Left ventricle myocardium inferior (tissue), 1 donor: ENCODE measurements around the gene SUCLG2. TPM values are rescaled to one million over a fixed set of nuclear protein-coding genes. Genes with fewer than 3 reads are reported as not detected.
A peak's percentile ranks its signal among the peaks of the same experiment; 100 is the strongest.

Experiments used
- DNase-seq: peaks from one replicate; pipeline ENCODE4 v3.0.0-alpha.2; 2020
- H3K27ac ChIP-seq: fragments of 200-600 bp; replicated peaks from 2 replicates; pipeline ENCODE4 v1.8.0; 2021
- H3K27me3 ChIP-seq: fragments of 200-600 bp; 2 replicates; pipeline ENCODE4 v1.8.0; 2021; ENCODE audit warnings: low read depth
- H3K36me3 ChIP-seq: fragments of 200-600 bp; 2 replicates; pipeline ENCODE4 v1.8.0; 2021
- H3K4me1 ChIP-seq: fragments of 200-600 bp; 2 replicates; pipeline ENCODE4 v1.8.0; 2021
- H3K4me3 ChIP-seq: fragments of 200-600 bp; 2 replicates; pipeline ENCODE4 v1.8.0; 2021; ENCODE audit warnings: mild to moderate bottlenecking, moderate library complexity
- H3K9me3 ChIP-seq: fragments of 200-600 bp; replicated peaks from 2 replicates; pipeline ENCODE4 v1.8.0; 2021
- CTCF ChIP-seq: fragments of 200-600 bp; IDR thresholded peaks from 2 replicates; pipeline ENCODE4 v1.8.0; 2021; ENCODE audit warnings: antibody characterized with exemption, mild to moderate bottlenecking, borderline replicate concordance
- intact Hi-C: fragments of 100-400 bp; cut with micrococcal nuclease; formaldehyde crosslinking; loops from one replicate; pipeline ENCODE4 v1.11.0; 2022
- total RNA-seq: library from RNA; stranded (reverse); fragmentation: NEBNext Ultra II Directional; extraction: Animal tissue kit (Norgen Biotek cat#: 25700); gene quantifications from one replicate; pipeline ENCODE4 v1.2.1, GENCODE V29; 2021
- donor health status: DM: no; HTN: yes; CAD: no; lungs with severe emphysema.

Gene SUCLG2
- total RNA-seq, 1 donor from 2014 or later: 100 TPM

- intact Hi-C loops: no loop called here
- TF ChIP-seq CTCF: no peak
- no peak for DNase-seq
- H3K36me3 ChIP-seq: no peaks in the 10 kb centered on the region
- H3K4me1 ChIP-seq: peaks cover 81% of the 10 kb centered on the region
- no peaks in the 10 kb centered on the region for H3K27me3 ChIP-seq
- no peak overlapping the region for H3K4me3 ChIP-seq
- H3K27ac ChIP-seq: no peak overlapping the region
- H3K9me3 ChIP-seq: no peaks in the 10 kb centered on the region
Measured at GRCh38 chr3:67649681-67650080, 4.7 kb downstream of the SUCLG2 start.

- H3K36me3 ChIP-seq: no peaks in the 10 kb centered on the region
- intact Hi-C loops: no loop called here
- H3K4me1 ChIP-seq: peaks cover 79% of the 10 kb centered on the region
- no peaks in the 10 kb centered on the region for H3K27me3 ChIP-seq
- H3K27ac ChIP-seq: peak overlapping the region; percentile 58
- H3K9me3 ChIP-seq: no peaks in the 10 kb centered on the region
- no peak for TF ChIP-seq CTCF
- DNase-seq: no peak
- H3K4me3 ChIP-seq: no peak overlapping the region
Measured at GRCh38 chr3:67648701-67649100, 5.7 kb downstream of the SUCLG2 start.

- Histone ChIP-seq H3K4me1 (peaks cover 75% of the 10 kb centered on the region), H3K36me3 (no peaks in the 10 kb centered on the region), H3K27ac (peak overlapping the region; percentile 58), H3K4me3 (no peak overlapping the region), H3K27me3 (no peaks in the 10 kb centered on the region), H3K9me3 (no peaks in the 10 kb centered on the region)
- no peak for DNase-seq
- TF ChIP-seq CTCF: no peak
- intact Hi-C loops: no loop called here
Measured at GRCh38 chr3:67648229-67648628, 6.2 kb downstream of the SUCLG2 start.

GRCh38 chr3:67647390-67647878 lies 7.0 kb downstream of the SUCLG2 start:
- intact Hi-C loops: no loop called here
- H3K9me3 ChIP-seq: no peaks in the 10 kb centered on the region
- H3K27ac ChIP-seq: peak overlapping the region; percentile 58
- no peak for TF ChIP-seq CTCF
- no peak overlapping the region for H3K4me3 ChIP-seq
- DNase-seq: peak; percentile 16
- H3K27me3 ChIP-seq: no peaks in the 10 kb centered on the region
- peaks cover 67% of the 10 kb centered on the region for H3K4me1 ChIP-seq
- no peaks in the 10 kb centered on the region for H3K36me3 ChIP-seq

- Histone ChIP-seq H3K27me3 (no peaks in the 10 kb centered on the region), H3K9me3 (no peaks in the 10 kb centered on the region), H3K4me3 (no peak overlapping the region), H3K36me3 (no peaks in the 10 kb centered on the region), H3K27ac (peak overlapping the region; percentile 58), H3K4me1 (peaks cover 65% of the 10 kb centered on the region)
- intact Hi-C loops: no loop called here
- no peak for TF ChIP-seq CTCF
- DNase-seq: no peak
Measured at GRCh38 chr3:67646586-67647234, 7.7 kb downstream of the SUCLG2 start.
